ENCODE data around the gene AMPD3. TPM values are rescaled to one million over a fixed set of nuclear protein-coding genes. Genes with fewer than 3 reads are reported as not detected.

The AMPD3 gene
- total and polyA plus RNA-seq, 5 donors from 2014 or later, result 6.4 to 19.7 (median 7.9) TPM

GRCh38 chr11:10488121-10488933 is 33.3 kb downstream of the AMPD3 start:
- peak; percentile 26 to 29 for ATAC-seq (ENCODE audit: low read depth in 2 of 2)
- H3K27ac Mint-ChIP-seq, result peak overlapping the region; percentile 91 to 94 (median 93)

DNA sequence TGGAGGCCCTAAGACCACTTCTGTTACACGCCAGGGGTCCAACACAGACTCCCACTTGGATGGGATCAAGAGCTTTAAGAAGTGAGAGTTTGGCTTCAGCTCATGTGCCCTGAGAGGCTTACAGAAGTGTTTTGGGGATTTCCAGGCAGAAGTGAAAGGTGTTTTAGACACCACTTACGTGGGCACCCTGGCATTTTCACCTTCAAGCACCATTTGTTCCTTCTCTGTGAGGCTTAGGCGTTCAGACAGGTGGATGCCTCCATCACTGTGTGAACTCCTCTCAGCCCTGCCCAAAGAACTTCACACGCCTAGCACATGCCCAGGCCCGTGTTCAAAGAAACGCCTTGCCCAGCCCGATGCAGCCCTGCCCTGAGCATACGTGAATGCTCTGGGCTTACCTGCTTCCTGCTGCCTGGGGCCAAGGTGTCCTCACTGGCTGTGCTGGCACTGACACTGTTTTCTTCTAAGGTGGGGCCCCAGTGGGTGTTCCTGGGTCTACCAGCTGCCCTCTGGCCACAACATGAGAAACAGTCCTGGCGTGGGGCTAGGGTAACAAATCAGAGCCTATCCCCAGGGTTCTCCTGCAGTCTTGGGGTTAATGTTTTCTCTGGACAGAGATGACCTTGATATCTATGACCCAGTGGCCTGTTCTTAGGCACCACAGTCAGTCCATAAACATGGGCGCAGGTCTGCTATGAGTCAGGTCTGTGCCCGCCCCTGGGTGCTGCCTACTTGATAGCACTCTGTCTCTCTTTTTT is 34.0 kb downstream of the AMPD3 start:
- peak overlapping the region; percentile 89 to 94 (median 93) for H3K27ac Mint-ChIP-seq
- H3K4me3 Mint-ChIP-seq, result peak overlapping the region in 1 of 4 donors; percentile 24
- H3K27me3 ChIP-seq (ENCODE audit: control insufficient read depth, insufficient read depth, low read length), result no peaks in the 10 kb centered on the region
- DNase-seq, result peak in 2 of 3 donors; percentile 3 to 37
- peaks cover 0 to 2% (median 0%) of the 10 kb centered on the region in 7 donors for H3K9me3 Mint-ChIP-seq
- no peak overlapping the region for H3K4me3 ChIP-seq (ENCODE audit: low read depth, low read length)
- no peaks in the 10 kb centered on the region for H3K27me3 Mint-ChIP-seq
- ATAC-seq (ENCODE audit: low read depth in 2 of 2), result peak; percentile 53 to 66
- peaks cover 70% of the 10 kb centered on the region for H3K36me3 ChIP-seq (ENCODE audit: control insufficient read depth, insufficient read depth, low read length)
- peaks cover 62% of the 10 kb centered on the region for H3K36me3 Mint-ChIP-seq
- peak overlapping the region; percentile 47 for H3K27ac ChIP-seq (ENCODE audit: insufficient read depth, low read length, poor library complexity, severe bottlenecking)
- H3K9me3 ChIP-seq (ENCODE audit: control insufficient read depth in 2 of 2, low read length in 2 of 2), result no peaks in the 10 kb centered on the region
- H3K4me1 Mint-ChIP-seq, result peaks cover 0 to 28% (median 15%) of the 10 kb centered on the region in 4 donors
- peaks cover 12% of the 10 kb centered on the region for H3K4me1 ChIP-seq (ENCODE audit: control insufficient read depth, insufficient read depth, low read length, poor library complexity, severe bottlenecking)

More at GRCh38 chr11:10488121-10488933, 33.3 kb downstream of the AMPD3 start:
- H3K4me3 Mint-ChIP-seq, result peak overlapping the region in 2 of 4 donors; percentile 19 to 21
- H3K4me1 Mint-ChIP-seq, result peaks cover 0 to 28% (median 15%) of the 10 kb centered on the region in 4 donors
- peaks cover 12% of the 10 kb centered on the region for H3K4me1 ChIP-seq (ENCODE audit: control insufficient read depth, insufficient read depth, low read length, poor library complexity, severe bottlenecking)
- DNase-seq, result peak in 1 of 3 donors; percentile 37
- H3K27me3 ChIP-seq (ENCODE audit: control insufficient read depth, insufficient read depth, low read length), result no peaks in the 10 kb centered on the region
- peaks cover 70% of the 10 kb centered on the region for H3K36me3 ChIP-seq (ENCODE audit: control insufficient read depth, insufficient read depth, low read length)
- no peaks in the 10 kb centered on the region for H3K9me3 ChIP-seq (ENCODE audit: control insufficient read depth in 2 of 2, low read length in 2 of 2)
- no peaks in the 10 kb centered on the region for H3K27me3 Mint-ChIP-seq
- no peak overlapping the region for H3K4me3 ChIP-seq (ENCODE audit: low read depth, low read length)
- peak overlapping the region; percentile 47 for H3K27ac ChIP-seq (ENCODE audit: insufficient read depth, low read length, poor library complexity, severe bottlenecking)
- peaks cover 55% of the 10 kb centered on the region for H3K36me3 Mint-ChIP-seq
- H3K9me3 Mint-ChIP-seq, result peaks cover 0 to 2% (median 0%) of the 10 kb centered on the region in 7 donors

GRCh38 chr11:10490032-10490397 is 35.0 kb downstream of the AMPD3 start:
- DNase-seq (no peak), ATAC-seq (ENCODE audit: low read depth in 2 of 2) (no peak)
- no peak overlapping the region for H3K4me3 ChIP-seq (ENCODE audit: low read depth, low read length)
- no peak overlapping the region for H3K4me3 Mint-ChIP-seq
- H3K27ac Mint-ChIP-seq, result peak overlapping the region in 2 of 3 donors; percentile 72 to 94
- H3K36me3 Mint-ChIP-seq, result peaks cover 64% of the 10 kb centered on the region
- H3K27ac ChIP-seq (ENCODE audit: insufficient read depth, low read length, poor library complexity, severe bottlenecking), result no peak overlapping the region
- peaks cover 0 to 28% (median 15%) of the 10 kb centered on the region in 4 donors for H3K4me1 Mint-ChIP-seq
- peaks cover 12% of the 10 kb centered on the region for H3K4me1 ChIP-seq (ENCODE audit: control insufficient read depth, insufficient read depth, low read length, poor library complexity, severe bottlenecking)
- H3K27me3 ChIP-seq (ENCODE audit: control insufficient read depth, insufficient read depth, low read length), result no peaks in the 10 kb centered on the region
- no peaks in the 10 kb centered on the region for H3K27me3 Mint-ChIP-seq
- peaks cover 69% of the 10 kb centered on the region for H3K36me3 ChIP-seq (ENCODE audit: control insufficient read depth, insufficient read depth, low read length)
- H3K9me3 Mint-ChIP-seq, result peaks cover 0 to 2% (median 0%) of the 10 kb centered on the region in 7 donors
- no peaks in the 10 kb centered on the region for H3K9me3 ChIP-seq (ENCODE audit: control insufficient read depth in 2 of 2, low read length in 2 of 2)

- Histone ChIP-seq H3K27me3 (ENCODE audit: control insufficient read depth, insufficient read depth, low read length) (no peaks in the 10 kb centered on the region), H3K27ac (ENCODE audit: insufficient read depth, low read length, poor library complexity, severe bottlenecking) (peak overlapping the region; percentile 7), H3K4me1 (ENCODE audit: control insufficient read depth, insufficient read depth, low read length, poor library complexity, severe bottlenecking) (peaks cover 12% of the 10 kb centered on the region), H3K4me3 (ENCODE audit: low read depth, low read length) (no peak overlapping the region), H3K9me3 (ENCODE audit: control insufficient read depth in 2 of 2, low read length in 2 of 2) (no peaks in the 10 kb centered on the region), H3K36me3 (ENCODE audit: control insufficient read depth, insufficient read depth, low read length) (peaks cover 72% of the 10 kb centered on the region)
- H3K36me3 Mint-ChIP-seq, result peaks cover 64% of the 10 kb centered on the region
- peaks cover 0 to 2% (median 0%) of the 10 kb centered on the region in 7 donors for H3K9me3 Mint-ChIP-seq
- peak overlapping the region in 2 of 3 donors; percentile 72 to 94 for H3K27ac Mint-ChIP-seq
- DNase-seq (no peak), ATAC-seq (ENCODE audit: low read depth in 2 of 2) (no peak)
- peaks cover 0 to 28% (median 15%) of the 10 kb centered on the region in 4 donors for H3K4me1 Mint-ChIP-seq
- H3K4me3 Mint-ChIP-seq, result no peak overlapping the region
- H3K27me3 Mint-ChIP-seq, result no peaks in the 10 kb centered on the region
Observed at GRCh38 chr11:10490398-10491241, 35.6 kb downstream of the AMPD3 start.

DNA sequence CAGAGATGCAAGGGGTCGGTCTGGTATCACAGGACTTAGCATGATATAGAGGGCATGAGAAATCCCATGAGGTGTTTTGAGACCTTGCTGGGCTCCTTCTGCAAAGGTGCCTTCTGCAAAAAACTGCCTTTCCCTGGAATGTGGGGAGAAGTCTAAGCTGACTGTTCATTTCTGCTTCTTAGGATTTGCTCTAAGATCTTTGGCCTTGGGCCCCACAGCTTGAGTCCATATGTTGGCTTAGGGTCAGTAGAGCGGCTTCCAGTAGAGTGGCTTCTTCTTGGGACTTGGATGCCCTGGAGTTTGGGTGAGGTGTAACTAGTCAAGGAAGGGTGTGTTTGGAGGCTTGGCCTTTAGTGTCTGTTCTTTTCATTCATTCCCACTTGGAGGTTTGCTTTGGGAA is 37.0 kb downstream of the AMPD3 start:
- ATAC-seq (ENCODE audit: low read depth in 2 of 2) (no peak), DNase-seq (no peak)
- Histone ChIP-seq H3K27ac (ENCODE audit: insufficient read depth, low read length, poor library complexity, severe bottlenecking) (no peak overlapping the region), H3K36me3 (ENCODE audit: control insufficient read depth, insufficient read depth, low read length) (peaks cover 71% of the 10 kb centered on the region), H3K4me1 (ENCODE audit: control insufficient read depth, insufficient read depth, low read length, poor library complexity, severe bottlenecking) (peaks cover 12% of the 10 kb centered on the region), H3K9me3 (ENCODE audit: control insufficient read depth in 2 of 2, low read length in 2 of 2) (no peaks in the 10 kb centered on the region), H3K27me3 (ENCODE audit: control insufficient read depth, insufficient read depth, low read length) (no peaks in the 10 kb centered on the region), H3K4me3 (ENCODE audit: low read depth, low read length) (no peak overlapping the region)
- H3K4me3 Mint-ChIP-seq, result no peak overlapping the region
- peak overlapping the region in 1 of 3 donors; percentile 10 for H3K27ac Mint-ChIP-seq
- H3K36me3 Mint-ChIP-seq, result peaks cover 59% of the 10 kb centered on the region
- H3K27me3 Mint-ChIP-seq, result no peaks in the 10 kb centered on the region
- peaks cover 0 to 2% (median 0%) of the 10 kb centered on the region in 7 donors for H3K9me3 Mint-ChIP-seq
- peaks cover 0 to 22% (median 11%) of the 10 kb centered on the region in 4 donors for H3K4me1 Mint-ChIP-seq

DNA sequence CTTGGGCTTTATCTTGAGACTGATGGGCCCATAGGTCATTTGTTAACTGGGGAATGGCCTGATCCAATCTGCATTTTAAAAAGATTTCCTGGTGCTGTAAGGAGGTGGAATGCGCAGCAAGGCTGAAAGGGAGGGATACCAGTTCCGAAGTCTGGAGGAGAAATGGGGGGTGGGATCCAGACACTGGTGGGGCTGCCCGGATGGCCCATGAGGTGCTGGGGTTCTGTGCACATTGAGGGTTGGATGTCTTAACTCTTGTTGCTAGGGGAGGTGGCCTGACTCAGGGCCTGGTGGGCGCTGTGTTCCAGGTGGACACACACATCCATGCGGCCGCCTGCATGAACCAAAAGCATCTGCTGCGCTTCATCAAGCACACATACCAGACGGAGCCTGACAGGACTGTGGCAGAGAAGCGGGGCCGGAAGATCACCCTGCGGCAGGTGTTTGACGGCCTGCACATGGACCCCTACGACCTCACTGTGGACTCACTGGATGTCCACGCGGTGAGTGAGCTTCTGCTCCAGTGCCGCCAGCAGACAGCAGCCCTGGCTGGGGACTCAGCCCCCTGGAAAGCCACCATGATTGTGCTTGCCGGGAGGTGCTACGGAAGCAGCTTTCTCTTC is 38.1 kb downstream of the AMPD3 start:
- Histone ChIP-seq H3K4me3 (ENCODE audit: low read depth, low read length) (no peak overlapping the region), H3K36me3 (ENCODE audit: control insufficient read depth, insufficient read depth, low read length) (peaks cover 77% of the 10 kb centered on the region), H3K27ac (ENCODE audit: insufficient read depth, low read length, poor library complexity, severe bottlenecking) (no peak overlapping the region), H3K9me3 (ENCODE audit: control insufficient read depth in 2 of 2, low read length in 2 of 2) (no peaks in the 10 kb centered on the region), H3K4me1 (ENCODE audit: control insufficient read depth, insufficient read depth, low read length, poor library complexity, severe bottlenecking) (peaks cover 9% of the 10 kb centered on the region), H3K27me3 (ENCODE audit: control insufficient read depth, insufficient read depth, low read length) (no peaks in the 10 kb centered on the region)
- H3K36me3 Mint-ChIP-seq, result peaks cover 55% of the 10 kb centered on the region
- H3K27ac Mint-ChIP-seq, result no peak overlapping the region
- ATAC-seq (ENCODE audit: low read depth in 2 of 2), result no peak
- H3K4me3 Mint-ChIP-seq, result no peak overlapping the region
- peaks cover 0 to 2% (median 0%) of the 10 kb centered on the region in 7 donors for H3K9me3 Mint-ChIP-seq
- no peak for DNase-seq
- peaks cover 0 to 12% (median 10%) of the 10 kb centered on the region in 4 donors for H3K4me1 Mint-ChIP-seq
- H3K27me3 Mint-ChIP-seq, result no peaks in the 10 kb centered on the region

Measured in CD4-positive, CD25-positive, alpha-beta regulatory T cell (primary cell).